H9 (cell line): ENCODE results near the gene C1D. TPM values are rescaled to one million over a fixed set of nuclear protein-coding genes. Genes with fewer than 3 reads are reported as not detected.

ENCODE experiments used
- DNase-seq: peaks from one replicate; pipeline ENCODE4 v3.0.0-alpha.2; 2017
- H2AFZ ChIP-seq: one replicate; pipeline ENCODE4 v1.6.1; 2013; ENCODE audit warnings: mild to moderate bottlenecking, low read length, control low read depth, moderate library complexity
- H2AK5ac ChIP-seq: 2 replicates; pipeline ENCODE4 v1.6.1; 2013; ENCODE audit warnings: low read length, control low read depth, mixed read lengths; ENCODE audit not compliant: insufficient read length
- H2BK120ac ChIP-seq: one replicate; pipeline ENCODE4 v1.6.1; 2013; ENCODE audit warnings: low read depth, mild to moderate bottlenecking, low read length, control low read depth, inconsistent platforms; ENCODE audit not compliant: poor library complexity, severe bottlenecking
- H2BK12ac ChIP-seq: 2 replicates; pipeline ENCODE4 v1.6.1; 2013; ENCODE audit warnings: low read length, control low read depth, mixed read lengths, low read depth; ENCODE audit not compliant: insufficient read length
- H2BK15ac ChIP-seq: 2 replicates; pipeline ENCODE4 v1.6.1; 2013; ENCODE audit warnings: low read depth, low read length, control low read depth
- H2BK20ac ChIP-seq: one replicate; pipeline ENCODE4 v1.6.1; 2013; ENCODE audit warnings: low read depth, mild to moderate bottlenecking, low read length, control low read depth, inconsistent platforms; ENCODE audit not compliant: poor library complexity, severe bottlenecking
- H2BK5ac ChIP-seq: 2 replicates; pipeline ENCODE4 v1.6.1; 2013; ENCODE audit warnings: low read length, control low read depth, mixed read lengths; ENCODE audit not compliant: insufficient read length
- H3K14ac ChIP-seq: 2 replicates; pipeline ENCODE4 v1.6.1; 2013; ENCODE audit warnings: low read length, control low read depth; ENCODE audit not compliant: insufficient read depth
- H3K18ac ChIP-seq: 2 replicates; pipeline ENCODE4 v1.6.1; 2013; ENCODE audit warnings: low read depth, mild to moderate bottlenecking, mixed read lengths, low read length, control low read depth; ENCODE audit not compliant: insufficient read length
- H3K23ac ChIP-seq: 2 replicates; pipeline ENCODE4 v1.6.1; 2013; ENCODE audit warnings: low read length, control low read depth, mixed read lengths, low read depth; ENCODE audit not compliant: insufficient read length
- H3K23me2 ChIP-seq: 2 replicates; pipeline ENCODE4 v1.6.1; 2013; ENCODE audit warnings: low read depth, mild to moderate bottlenecking, mixed read lengths, low read length, control low read depth; ENCODE audit not compliant: insufficient read length, poor library complexity, severe bottlenecking
- H3K27ac ChIP-seq: 2 replicates; pipeline ENCODE4 v1.5.1; 2013; ENCODE audit warnings: low read length, control low read depth, mixed read lengths, low read depth; ENCODE audit not compliant: insufficient read length
- H3K27me3 ChIP-seq: 2 replicates; pipeline ENCODE4 v1.6.1; 2013; ENCODE audit warnings: low read length, control low read depth, inconsistent platforms; ENCODE audit not compliant: insufficient read depth
- H3K4ac ChIP-seq: 2 replicates; pipeline ENCODE4 v1.6.1; 2013; ENCODE audit warnings: low read depth, mild to moderate bottlenecking, control low read depth, inconsistent platforms, low read length, moderate library complexity
- H3K4me1 ChIP-seq: 2 replicates; pipeline ENCODE4 v1.6.1; 2013; ENCODE audit warnings: low read length, control low read depth, inconsistent platforms; ENCODE audit not compliant: insufficient read depth
- H3K4me2 ChIP-seq: 2 replicates; pipeline ENCODE4 v1.6.1; 2013; ENCODE audit warnings: low read length, control low read depth, mixed read lengths; ENCODE audit not compliant: insufficient read length, insufficient read depth
- H3K56ac ChIP-seq: 2 replicates; pipeline ENCODE4 v1.6.1; 2013; ENCODE audit warnings: low read depth, mild to moderate bottlenecking, mixed read lengths, low read length, control low read depth; ENCODE audit not compliant: insufficient read length
- H3K79me1 ChIP-seq: 2 replicates; pipeline ENCODE4 v1.6.1; 2013; ENCODE audit warnings: low read depth, mild to moderate bottlenecking, moderate library complexity, low read length, control low read depth, inconsistent platforms; ENCODE audit not compliant: insufficient read depth, poor library complexity, severe bottlenecking
- H3K79me2 ChIP-seq: 2 replicates; pipeline ENCODE4 v1.6.1; 2013; ENCODE audit warnings: low read length, control low read depth, inconsistent platforms; ENCODE audit not compliant: insufficient read depth
- H3K9ac ChIP-seq: 2 replicates; pipeline ENCODE4 v1.6.1; 2013; ENCODE audit warnings: low read length, control low read depth, mixed read lengths; ENCODE audit not compliant: insufficient read length; ENCODE audit errors: extremely low read depth
- H3K9me3 ChIP-seq: one replicate; pipeline ENCODE4 v1.6.1; 2013; ENCODE audit warnings: low read depth, low read length, inconsistent platforms; ENCODE audit not compliant: control insufficient read depth
- H3T11ph ChIP-seq: one replicate; pipeline ENCODE4 v1.6.1; 2013; ENCODE audit warnings: mild to moderate bottlenecking, low read length, control low read depth, inconsistent platforms
- H4K20me1 ChIP-seq: one replicate; pipeline ENCODE4 v1.6.1; 2013; ENCODE audit not compliant: control insufficient read depth, insufficient read length, insufficient read depth
- H4K5ac ChIP-seq: 2 replicates; pipeline ENCODE4 v1.6.1; 2013; ENCODE audit warnings: low read depth, mild to moderate bottlenecking, mixed read lengths, low read length, control low read depth; ENCODE audit not compliant: insufficient read length
- H4K8ac ChIP-seq: replicated peaks from 2 replicates; pipeline ENCODE4 v1.6.1; 2013; ENCODE audit warnings: low read length, control low read depth, mixed read lengths, low read depth; ENCODE audit not compliant: insufficient read length
- H4K91ac ChIP-seq: 2 replicates; pipeline ENCODE4 v1.6.1; 2013; ENCODE audit warnings: low read depth, mild to moderate bottlenecking, moderate library complexity, mixed read lengths, low read length, control low read depth; ENCODE audit not compliant: insufficient read length
- H3K27ac Mint-ChIP-seq, 3 experiments: 2 replicates in 2 of 3; 3 replicates in 1 of 3; pipeline ENCODE4 v1.8.0; 2020 to 2021; ENCODE audit warnings: mixed read lengths in 3 of 3, mild to moderate bottlenecking in 1 of 3, moderate library complexity in 1 of 3
- H3K27me3 Mint-ChIP-seq: 2 replicates; pipeline ENCODE4 v1.8.0; 2021; ENCODE audit warnings: low read depth, mild to moderate bottlenecking, moderate library complexity, mixed read lengths
- H3K36me3 Mint-ChIP-seq, 3 experiments: 2 replicates in 2 of 3; 3 replicates in 1 of 3; pipeline ENCODE4 v1.8.0; 2020 to 2021; ENCODE audit warnings: low read depth in 3 of 3, mixed read lengths in 3 of 3; ENCODE audit not compliant: insufficient read depth in 1 of 3
- H3K4me1 Mint-ChIP-seq, 2 experiments: 2 replicates each; pipeline ENCODE4 v1.8.0; 2020; ENCODE audit warnings: mixed read lengths in 2 of 2
- H3K4me3 Mint-ChIP-seq, 2 experiments: 2 replicates in 1 of 2; 3 replicates in 1 of 2; pipeline ENCODE4 v1.8.0; 2020 to 2021; ENCODE audit warnings: mild to moderate bottlenecking in 2 of 2, mixed read lengths in 2 of 2, moderate library complexity in 1 of 2
- H3K9me3 Mint-ChIP-seq, 2 experiments: 2 replicates in 1 of 2; 3 replicates in 1 of 2; pipeline ENCODE4 v1.8.0; 2020; ENCODE audit warnings: mild to moderate bottlenecking in 2 of 2, mixed read lengths in 2 of 2, moderate library complexity in 1 of 2
- CTCF ChIP-seq: fragments of 200-600 bp; sonication (generic); conservative IDR thresholded peaks from 3 replicates; pipeline ENCODE4 v1.8.0; 2021; ENCODE audit warnings: antibody characterized with exemption, mild to moderate bottlenecking
- WGBS: extraction: QIAGEN DNeasy Blood & Tissue Kit; methylation state at CpG from one replicate; pipeline ENCODE4 v1.1.7; 2013; ENCODE audit warnings: missing lambda C conversion rate, low lambda C conversion rate, mixed read lengths; ENCODE audit not compliant: insufficient read length; ENCODE audit errors: extremely low coverage; 5-methylcytosine and 5-hydroxymethylcytosine counted together
- total RNA-seq: library from RNA; stranded (reverse); gene quantifications from 2 replicates; pipeline ENCODE4 v1.2.1, GENCODE V29; 2021

Gene C1D
- total RNA-seq, 1 experiment from 2014 or later: 19.7 TPM

- Histone ChIP-seq H3K27me3 (no peaks in the 10 kb centered on the region), H3K9ac (no peak overlapping the region), H4K91ac (no peak overlapping the region), H2AK5ac (no peak overlapping the region), H3K56ac (no peak overlapping the region), H4K8ac (no peak overlapping the region), H3K18ac (no peak overlapping the region), H2BK5ac (no peak overlapping the region), H3K79me2 (no peaks in the 10 kb centered on the region), H3K4ac (no peak overlapping the region), H2BK15ac (no peak overlapping the region), H2BK120ac (no peak overlapping the region), H3K4me2 (no peak overlapping the region), H4K20me1 (no peaks in the 10 kb centered on the region), H3K4me1 (no peaks in the 10 kb centered on the region), H3T11ph (no peak overlapping the region), H3K27ac (no peak overlapping the region), H3K9me3 (no peaks in the 10 kb centered on the region), H2AFZ (no peak overlapping the region), H3K23ac (no peak overlapping the region), H3K23me2 (no peaks in the 10 kb centered on the region), H3K14ac (no peak overlapping the region), H2BK12ac (no peak overlapping the region), H3K79me1 (no peaks in the 10 kb centered on the region), H2BK20ac (no peak overlapping the region), H4K5ac (no peak overlapping the region)
- 0 out of 4 replicates have a peak, but pooled peaks cover 0 to 3% of the 10 kb centered on the region in 2 experiments for H3K4me1 Mint-ChIP-seq
- TF ChIP-seq CTCF: no peak
- no peak overlapping the region for H3K27ac Mint-ChIP-seq
- no peak for DNase-seq
- H3K4me3 Mint-ChIP-seq: no peak overlapping the region
- no CpG with 5 or more reads among the region's 5 CpGs for WGBS
- H3K27me3 Mint-ChIP-seq: no peaks in the 10 kb centered on the region
- H3K9me3 Mint-ChIP-seq: no peaks in the 10 kb centered on the region; a peak in 1 of 5 replicates
- H3K36me3 Mint-ChIP-seq: no peaks in the 10 kb centered on the region
These were observed 32.3 kb downstream of the C1D start for GRCh38 chr2:68030529-68030928.
